HepG2 (cell line): ENCODE results near the gene NFATC4. TPM values are rescaled to one million over a fixed set of nuclear protein-coding genes. Genes with fewer than 3 reads are reported as not detected.

Source experiments
- ARID4A ChIP-seq: sonication (generic); formaldehyde crosslinking; IDR thresholded peaks from 2 replicates; pipeline ENCODE4 v1.5.0; 2020; ENCODE audit warnings: mild to moderate bottlenecking, missing genetic modification reagents, borderline replicate concordance
- ATAD3A ChIP-seq: sonication (generic); formaldehyde crosslinking; IDR thresholded peaks from 2 replicates; pipeline ENCODE4 v1.4.0; 2020; ENCODE audit warnings: missing genetic modification reagents
- ATF7-NPFF ChIP-seq: sonication (generic); formaldehyde crosslinking; IDR thresholded peaks from 2 replicates; pipeline ENCODE4 v1.8.1; 2023; ENCODE audit warnings: mild to moderate bottlenecking, low read depth, missing genetic modification reagents, moderate library complexity
- CREBL2 ChIP-seq: sonication (generic); formaldehyde crosslinking; IDR thresholded peaks from 2 replicates; pipeline ENCODE4 v1.8.1; 2023; ENCODE audit warnings: missing genetic modification reagents, mild to moderate bottlenecking, borderline replicate concordance
- DDIT3 ChIP-seq: sonication (generic); formaldehyde crosslinking; IDR thresholded peaks from 2 replicates; pipeline ENCODE4 v1.4.0; 2020; ENCODE audit warnings: mild to moderate bottlenecking, missing genetic modification reagents
- KLF6 ChIP-seq: IDR thresholded peaks from 2 replicates; pipeline ENCODE4 v1.8.0; 2016; ENCODE audit warnings: missing biosample characterization, missing genetic modification reagents
- LBX2 ChIP-seq: sonication (generic); formaldehyde crosslinking; IDR thresholded peaks from 2 replicates; pipeline ENCODE4 v1.5.0; 2020; ENCODE audit warnings: missing genetic modification reagents, mild to moderate bottlenecking, borderline replicate concordance
- SMC3 ChIP-seq: IDR thresholded peaks from 2 replicates; pipeline ENCODE4 v1.6.1; 2011; ENCODE audit warnings: low read length, improper control_type of control experiment
- STAT6 ChIP-seq: sonication (generic); formaldehyde crosslinking; IDR thresholded peaks from 2 replicates; pipeline ENCODE4 v1.4.0; 2020; ENCODE audit warnings: missing genetic modification reagents, mild to moderate bottlenecking, borderline replicate concordance
- YEATS2 ChIP-seq: sonication (generic); formaldehyde crosslinking; IDR thresholded peaks from 2 replicates; pipeline ENCODE4 v1.4.0; 2020; ENCODE audit warnings: missing genetic modification reagents, borderline replicate concordance
- ZMYM4 ChIP-seq: sonication (generic); formaldehyde crosslinking; IDR thresholded peaks from 2 replicates; pipeline ENCODE4 v1.8.1; 2023; ENCODE audit warnings: mild to moderate bottlenecking, missing genetic modification reagents
- ZNF12 ChIP-seq: sonication (generic); formaldehyde crosslinking; IDR thresholded peaks from 2 replicates; pipeline ENCODE4 v1.5.0; 2020; ENCODE audit warnings: missing genetic modification reagents
- ZNF260 ChIP-seq: sonication (generic); formaldehyde crosslinking; IDR thresholded peaks from 2 replicates; pipeline ENCODE4 v1.4.0; 2020; ENCODE audit warnings: missing genetic modification reagents, low read depth, mild to moderate bottlenecking, borderline replicate concordance
- ZNF616 ChIP-seq: sonication (generic); formaldehyde crosslinking; IDR thresholded peaks from 2 replicates; pipeline ENCODE4 v1.5.0; 2020; ENCODE audit warnings: low read depth, mild to moderate bottlenecking, missing genetic modification reagents
- ZNF746 ChIP-seq: sonication (generic); formaldehyde crosslinking; IDR thresholded peaks from 2 replicates; pipeline ENCODE4 v1.8.0; 2022; ENCODE audit warnings: mild to moderate bottlenecking, missing genetic modification reagents
- ZNF766 ChIP-seq: sonication (generic); formaldehyde crosslinking; IDR thresholded peaks from 2 replicates; pipeline ENCODE4 v1.5.0; 2020; ENCODE audit warnings: missing genetic modification reagents, borderline replicate concordance
- ZNF772 ChIP-seq: sonication (generic); formaldehyde crosslinking; IDR thresholded peaks from 2 replicates; pipeline ENCODE4 v1.5.0; 2020; ENCODE audit warnings: mild to moderate bottlenecking, missing genetic modification reagents
- ZNF792 ChIP-seq: IDR thresholded peaks from 2 replicates; pipeline ENCODE4 v1.6.1; 2016
- polyA plus RNA-seq, 8 experiments: library from polyadenylated mRNA; depleted of rRNA in 3 of 8; stranded (reverse) in 7 of 8; unstranded in 1 of 8; fragments of >200 nt; fragmentation: Illumina TruSeq in 4 of 8; extraction: Trizol in 4 of 8; gene quantifications; 2 replicates each; pipeline versions ENCODE4 v1.2.1 to v1.2.3, GENCODE V29; 2011 to 2016; ENCODE audit warnings: low read depth in 4 of 8, missing spikeins in 1 of 8, mixed read lengths in 1 of 8; ENCODE audit not compliant: insufficient read depth in 1 of 8
- total RNA-seq, 5 experiments: library from RNA; depleted of rRNA; stranded (reverse); fragments of >200 nt; fragmentation: Illumina TruSeq; extraction: Trizol; gene quantifications; 2 replicates each; pipeline ENCODE4 v1.2.3, GENCODE V29; 2016; ENCODE audit warnings: low read depth in 1 of 5

The NFATC4 gene
- total and polyA plus RNA-seq, 2 of the 13 experiments (the other 11 are each of a cell fraction or from before 2014, with no cell fraction given), result 0.04 to 0.15 TPM

- TF ChIP-seq LBX2 (peak; percentile 90; the same call in 1 of the 2 replicates), KLF6 (no peak), ATF7-NPFF (CRISPR knock-in tag) (peak; percentile 82), STAT6 (CRISPR knock-in tag) (no peak), SMC3 (no peak), ZNF766 (CRISPR knock-in tag) (no peak), ARID4A (CRISPR knock-in tag) (no peak), DDIT3 (CRISPR knock-in tag) (no peak), ZNF616 (CRISPR knock-in tag) (no peak), ZMYM4 (no peak), YEATS2 (no peak; the same call in 1 of the 2 replicates), ATAD3A (0 out of 2 replicates have a peak, but pooled peaks have one; percentile 28), ZNF772 (CRISPR knock-in tag) (no peak; the same call in 1 of the 2 replicates), ZNF260 (CRISPR knock-in tag) (no peak), ZNF792 (CRISPR knock-in tag) (no peak), ZNF12 (CRISPR knock-in tag) (no peak), ZNF746 (no peak), CREBL2 (CRISPR knock-in tag) (no peak)
Observed at GRCh38 chr14:24427537-24428508, 59.8 kb downstream of the NFATC4 start (continued).
